Adrenal gland (tissue), 5 donors: ENCODE data around the gene DMXL2.

ENCODE experiments used
- CTCF ChIP-seq, 6 experiments: fragments of 450-650 bp in 4 of 6; fragments of 200-600 bp in 2 of 6; sonication (generic) in 1 of 6; IDR thresholded peaks; 1 replicate in 5 of 6; 2 replicates in 1 of 6; pipeline versions ENCODE4 v1.5.1 to v1.8.0; 2016 to 2021; ENCODE audit warnings: antibody characterized with exemption in 6 of 6, mild to moderate bottlenecking in 2 of 6, moderate library complexity in 1 of 6
- POLR2A ChIP-seq, 2 donors: fragments of 450-650 bp; IDR thresholded peaks; one replicate each; pipeline ENCODE4 v1.6.1; 2017; ENCODE audit warnings: antibody characterized with exemption in 2 of 2, mild to moderate bottlenecking in 2 of 2, moderate library complexity in 1 of 2
- donor health status: DM: no; HTN: no; CAD: no.

- TF ChIP-seq CTCF (IDR thresholded peaks at IDR 0.05) = no peak
- no peak for TF ChIP-seq POLR2A (IDR thresholded peaks at IDR 0.05)
Observed at GRCh38 chr15:51470512-51470911, 152.1 kb downstream of the DMXL2 start.
